Stimulated activated naive B cell treated with anti-CD40 and anti-IgM and Interleukin-4, amounts not matched to agents 10 μg/mL and 1 μg/mL and 100 μg/mL, for 72 hours (primary cell): Measurements from ENCODE around the gene CES5A.

ENCODE experiments used
- ATAC-seq, 2 donors: fragments of 150-1000 bp; cut with Tn5 transposase; replicated peaks; 2 replicates each; pipeline ENCODE4 v1.10.0; 2021; ENCODE audit warnings: moderate library complexity in 1 of 2
- DNase-seq: peaks from one replicate; pipeline ENCODE4 v3.0.0; 2021
- H3K27ac Mint-ChIP-seq: one replicate; pipeline ENCODE4 v1.8.0; 2022; ENCODE audit warnings: mild to moderate bottlenecking, mixed read lengths
- H3K27me3 Mint-ChIP-seq, 2 donors: one replicate each; pipeline ENCODE4 v1.8.0; 2022; ENCODE audit warnings: mixed read lengths in 2 of 2
- H3K36me3 Mint-ChIP-seq, 2 donors: one replicate each; pipeline ENCODE4 v1.8.0; 2022; ENCODE audit warnings: mixed read lengths in 2 of 2, mild to moderate bottlenecking in 1 of 2
- H3K4me1 Mint-ChIP-seq, 2 donors: one replicate each; pipeline ENCODE4 v1.8.0; 2022; ENCODE audit warnings: mixed read lengths in 2 of 2, mild to moderate bottlenecking in 1 of 2
- H3K4me3 Mint-ChIP-seq, 2 donors: one replicate each; pipeline ENCODE4 v1.8.0; 2022; ENCODE audit warnings: mild to moderate bottlenecking in 2 of 2, mixed read lengths in 2 of 2, moderate library complexity in 1 of 2
- H3K9me3 Mint-ChIP-seq, 2 donors: one replicate each; pipeline ENCODE4 v1.8.0; 2022; ENCODE audit warnings: mixed read lengths in 2 of 2, mild to moderate bottlenecking in 1 of 2

CES5A gene

DNA sequence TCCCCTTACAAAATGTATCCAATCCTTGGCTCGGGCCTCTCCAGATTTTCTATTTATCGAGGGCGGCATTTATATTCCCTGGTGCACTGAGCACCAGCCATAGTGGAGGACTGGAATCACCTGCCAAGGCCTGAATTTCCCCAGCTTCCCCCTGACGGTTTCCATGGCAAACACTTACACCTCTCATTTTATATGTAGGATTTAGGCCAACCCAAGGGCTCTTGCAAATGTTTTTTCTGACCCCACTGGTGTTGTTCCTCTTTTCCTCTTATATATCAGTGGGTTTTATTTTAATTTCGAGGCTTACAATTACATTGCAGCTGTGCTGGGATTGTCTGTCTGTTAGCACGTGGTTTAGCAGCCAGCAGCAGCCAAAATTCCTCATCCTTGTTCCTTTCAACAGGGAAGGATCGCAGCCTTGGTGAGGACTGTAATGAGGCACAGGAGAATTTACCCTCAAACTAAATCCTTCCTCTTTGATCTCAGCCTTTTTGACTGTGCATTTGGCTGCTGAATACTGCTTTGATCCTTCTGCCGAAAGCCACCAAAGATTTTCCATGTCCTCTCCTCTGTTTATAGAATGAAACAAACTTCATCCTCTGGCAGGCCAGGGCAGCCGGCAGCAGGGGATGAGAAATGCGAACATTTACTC lies 26.5 kb upstream of the CES5A start:
- no peaks in the 10 kb centered on the region for H3K36me3 Mint-ChIP-seq
- H3K4me1 Mint-ChIP-seq: peaks cover 2 to 8% of the 10 kb centered on the region in 2 donors
- H3K27me3 Mint-ChIP-seq: peaks cover 8% of the 10 kb centered on the region in 2 donors
- no peak for DNase-seq
- peaks cover 11 to 22% of the 10 kb centered on the region in 2 donors for H3K9me3 Mint-ChIP-seq
- H3K27ac Mint-ChIP-seq: no peak overlapping the region
- ATAC-seq: no peak
- no peak overlapping the region for H3K4me3 Mint-ChIP-seq

DNA sequence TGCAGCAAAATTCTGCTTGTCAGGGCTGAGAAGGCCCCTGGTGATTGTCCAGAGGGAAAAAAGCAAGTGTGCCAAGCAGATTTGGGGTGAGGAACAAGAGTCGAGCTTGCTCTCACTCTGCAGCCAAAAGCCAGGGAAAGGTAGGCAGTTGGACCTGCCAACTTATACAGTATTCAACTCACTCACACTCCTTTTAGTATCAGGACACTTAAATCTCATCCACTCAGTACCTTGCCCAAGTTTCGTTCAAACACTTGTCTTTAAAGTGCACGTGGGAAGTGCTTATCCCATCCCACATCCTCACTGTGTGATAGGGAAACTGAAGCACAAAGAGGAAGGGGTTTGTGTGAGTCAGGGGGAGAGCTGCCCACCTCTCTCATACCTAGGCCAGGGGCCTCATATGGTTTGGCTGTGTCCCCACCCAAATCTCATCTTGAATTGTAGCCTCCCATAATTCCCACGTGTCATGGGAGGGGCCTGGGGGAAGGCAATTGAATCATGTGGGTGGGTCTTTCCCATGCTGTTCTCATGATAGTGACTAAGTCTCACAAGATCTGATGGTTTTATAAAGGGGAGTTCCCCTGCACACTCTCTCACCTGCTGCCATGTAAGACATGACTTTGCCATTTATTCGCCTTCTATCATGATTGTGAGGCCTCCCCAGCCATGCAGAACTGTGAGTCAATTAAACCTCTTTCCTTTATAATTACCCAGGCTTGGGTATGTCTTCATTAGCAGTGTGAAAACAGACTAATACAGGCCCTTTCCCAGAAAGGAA lies 25.6 kb upstream of the CES5A start:
- Mint-ChIP-seq H3K27ac (no peak overlapping the region), H3K27me3 (peaks cover 8% of the 10 kb centered on the region in 2 donors), H3K4me3 (no peak overlapping the region), H3K4me1 (peaks cover 2 to 8% of the 10 kb centered on the region in 2 donors), H3K9me3 (peaks cover 16 to 29% of the 10 kb centered on the region in 2 donors), H3K36me3 (no peaks in the 10 kb centered on the region)
- no peak for DNase-seq
- ATAC-seq: peak; percentile 18 to 58

DNA sequence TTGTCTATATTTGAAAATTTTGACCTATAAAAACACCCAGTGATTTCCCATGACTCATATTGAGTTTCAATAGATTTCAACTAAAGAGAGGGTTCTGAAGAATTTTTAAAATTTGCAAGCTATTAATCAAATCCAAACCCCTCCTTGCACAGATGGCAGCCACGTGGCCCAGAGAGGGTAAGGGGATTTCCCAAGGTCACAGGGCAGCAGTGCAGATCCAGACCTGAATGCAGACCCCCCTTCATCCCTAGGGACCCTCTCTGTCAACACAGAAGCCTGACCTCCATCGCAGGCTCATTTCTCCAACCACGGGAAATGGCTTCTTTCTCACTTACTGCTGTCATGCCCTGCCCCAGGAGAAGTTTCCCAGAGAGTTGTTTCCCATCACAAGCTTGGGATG lies 24.7 kb upstream of the CES5A start:
- H3K4me1 Mint-ChIP-seq: peaks cover 2 to 8% of the 10 kb centered on the region in 2 donors

DNA sequence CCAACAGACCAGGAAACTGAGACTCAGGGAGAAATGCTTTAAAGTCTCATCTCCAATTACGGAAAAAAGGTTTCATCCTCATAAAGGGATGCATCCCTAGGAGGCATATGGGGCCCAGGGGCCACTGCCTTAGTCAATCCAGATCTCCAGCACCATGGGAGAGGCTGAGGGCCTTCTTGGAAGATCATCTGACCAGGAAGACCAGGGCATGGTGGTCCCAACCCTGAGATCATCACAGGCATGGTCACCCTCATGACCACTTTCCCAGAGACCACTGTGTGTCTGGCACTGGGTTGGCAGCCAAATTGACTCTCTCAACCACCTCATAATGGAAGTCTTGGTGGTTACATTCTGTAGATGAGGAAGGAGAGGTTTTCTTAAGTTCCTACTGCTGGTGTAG lies 23.4 kb upstream of the CES5A start:
- Mint-ChIP-seq H3K9me3 (peaks cover 15 to 24% of the 10 kb centered on the region in 2 donors), H3K27me3 (peaks cover 8% of the 10 kb centered on the region in 2 donors), H3K4me1 (peaks cover 2 to 8% of the 10 kb centered on the region in 2 donors), H3K36me3 (no peaks in the 10 kb centered on the region), H3K4me3 (no peak overlapping the region), H3K27ac (no peak overlapping the region)
- DNase-seq: no peak
- ATAC-seq: no peak

More for the DNA sequence above, 24.7 kb upstream of the CES5A start:
- H3K36me3 Mint-ChIP-seq: no peaks in the 10 kb centered on the region
- ATAC-seq (peak; percentile 62 to 72), DNase-seq (peak; percentile 5)
- H3K27ac Mint-ChIP-seq: peak overlapping the region; percentile 14
- peaks cover 21 to 33% of the 10 kb centered on the region in 2 donors for H3K9me3 Mint-ChIP-seq
- H3K4me3 Mint-ChIP-seq: no peak overlapping the region
- peaks cover 8% of the 10 kb centered on the region in 2 donors for H3K27me3 Mint-ChIP-seq

- no peak overlapping the region for H3K4me3 Mint-ChIP-seq
- no peak overlapping the region for H3K27ac Mint-ChIP-seq
- peaks cover 9 to 11% of the 10 kb centered on the region in 2 donors for H3K27me3 Mint-ChIP-seq
- H3K4me1 Mint-ChIP-seq: no peaks in the 10 kb centered on the region
- H3K36me3 Mint-ChIP-seq: peaks cover 0 to 3% of the 10 kb centered on the region in 2 donors
- H3K9me3 Mint-ChIP-seq: peaks cover 25 to 34% of the 10 kb centered on the region in 2 donors
- no peak for ATAC-seq
- DNase-seq: no peak
Observed at GRCh38 chr16:55892821-55893220, 17.6 kb upstream of the CES5A start.

DNA sequence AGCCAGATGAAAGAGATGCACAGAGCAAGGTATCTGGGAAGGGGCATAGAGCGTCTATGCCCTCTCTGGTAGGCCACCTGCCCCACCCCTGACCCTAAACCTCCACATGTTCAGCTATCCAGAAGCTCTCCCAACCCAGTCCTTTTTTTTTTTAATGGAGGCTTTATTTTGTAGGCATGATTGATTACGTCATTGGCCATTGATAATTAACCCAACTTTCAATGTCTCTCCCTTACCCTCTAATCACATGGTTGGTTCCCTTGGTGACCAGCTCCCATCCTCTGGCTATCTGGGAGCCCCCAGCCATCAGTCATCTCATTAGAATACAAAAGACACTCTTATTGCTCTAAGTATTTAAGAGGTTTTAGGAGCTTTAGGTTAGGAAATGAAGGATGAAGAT lies 14.3 kb upstream of the CES5A start:
- no peak overlapping the region for H3K27ac Mint-ChIP-seq
- H3K27me3 Mint-ChIP-seq: peaks cover 7 to 11% of the 10 kb centered on the region in 2 donors
- no peaks in the 10 kb centered on the region for H3K4me1 Mint-ChIP-seq
- ATAC-seq: no peak
- H3K9me3 Mint-ChIP-seq: peaks cover 9 to 25% of the 10 kb centered on the region in 2 donors
- H3K4me3 Mint-ChIP-seq: no peak overlapping the region
- peaks cover 0 to 3% of the 10 kb centered on the region in 2 donors for H3K36me3 Mint-ChIP-seq
- DNase-seq: no peak

DNA sequence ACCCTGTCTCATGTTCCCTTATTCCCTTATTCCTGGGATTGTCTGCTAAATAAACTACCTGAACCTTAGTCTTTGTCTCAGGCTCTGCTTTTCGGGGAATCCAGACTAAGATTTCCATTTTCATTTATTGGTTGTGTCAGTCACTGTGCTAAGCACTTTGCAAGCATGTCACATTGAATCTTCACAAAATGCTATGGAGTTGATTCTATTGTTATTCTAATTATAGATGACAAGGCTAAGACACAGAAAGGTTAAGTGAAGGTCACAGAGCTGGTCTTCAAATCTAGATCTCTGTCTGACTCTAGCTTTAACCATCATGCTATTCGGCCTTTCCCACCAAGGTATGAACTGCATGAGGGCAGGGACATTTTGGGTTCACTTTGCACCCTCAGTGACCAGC lies 13.4 kb upstream of the CES5A start:
- Mint-ChIP-seq H3K36me3 (peaks cover 0 to 3% of the 10 kb centered on the region in 2 donors), H3K4me3 (no peak overlapping the region), H3K9me3 (peaks cover 9 to 26% of the 10 kb centered on the region in 2 donors), H3K4me1 (no peaks in the 10 kb centered on the region), H3K27ac (no peak overlapping the region), H3K27me3 (peaks cover 7 to 15% of the 10 kb centered on the region in 2 donors)
- ATAC-seq (no peak), DNase-seq (no peak)

GRCh38 chr16:55876854-55877253 lies 1.7 kb upstream of the CES5A start:
- ATAC-seq: no peak
- Mint-ChIP-seq H3K4me1 (no peaks in the 10 kb centered on the region), H3K4me3 (no peak overlapping the region), H3K36me3 (no peaks in the 10 kb centered on the region), H3K9me3 (peaks cover 10 to 13% of the 10 kb centered on the region in 2 donors), H3K27me3 (peaks cover 4 to 13% of the 10 kb centered on the region in 2 donors), H3K27ac (no peak overlapping the region)
- no peak for DNase-seq

DNA sequence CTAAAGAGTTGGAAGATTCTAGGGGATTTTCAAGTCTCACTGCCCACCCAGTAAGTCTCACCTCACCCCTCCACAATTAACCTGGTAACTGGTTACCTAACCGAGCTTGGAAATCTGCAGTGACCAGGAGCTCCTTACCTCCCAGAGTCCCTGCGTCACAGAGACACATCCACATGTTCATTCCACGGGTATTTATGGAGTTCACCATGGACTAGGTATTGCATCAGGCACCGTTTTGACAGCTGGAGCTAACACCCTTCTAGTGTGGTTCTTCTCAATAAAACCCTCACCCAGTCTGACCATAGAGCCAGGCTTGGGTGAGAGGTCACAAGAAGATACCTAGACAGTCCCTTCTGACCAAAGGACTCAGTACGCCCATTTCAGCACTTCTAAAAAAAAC lies 2.1 kb downstream of the CES5A start:
- ATAC-seq: no peak
- Mint-ChIP-seq H3K36me3 (no peaks in the 10 kb centered on the region), H3K27ac (no peak overlapping the region), H3K27me3 (peaks cover 6 to 9% of the 10 kb centered on the region in 2 donors), H3K9me3 (no peaks in the 10 kb centered on the region), H3K4me3 (no peak overlapping the region), H3K4me1 (no peaks in the 10 kb centered on the region)
- DNase-seq: no peak

GRCh38 chr16:55872130-55872529 lies 3.0 kb downstream of the CES5A start:
- Mint-ChIP-seq H3K4me1 (no peaks in the 10 kb centered on the region), H3K27me3 (peaks cover 6 to 9% of the 10 kb centered on the region in 2 donors), H3K9me3 (no peaks in the 10 kb centered on the region), H3K36me3 (no peaks in the 10 kb centered on the region), H3K27ac (no peak overlapping the region), H3K4me3 (no peak overlapping the region)
- DNase-seq (no peak), ATAC-seq (no peak)

DNA sequence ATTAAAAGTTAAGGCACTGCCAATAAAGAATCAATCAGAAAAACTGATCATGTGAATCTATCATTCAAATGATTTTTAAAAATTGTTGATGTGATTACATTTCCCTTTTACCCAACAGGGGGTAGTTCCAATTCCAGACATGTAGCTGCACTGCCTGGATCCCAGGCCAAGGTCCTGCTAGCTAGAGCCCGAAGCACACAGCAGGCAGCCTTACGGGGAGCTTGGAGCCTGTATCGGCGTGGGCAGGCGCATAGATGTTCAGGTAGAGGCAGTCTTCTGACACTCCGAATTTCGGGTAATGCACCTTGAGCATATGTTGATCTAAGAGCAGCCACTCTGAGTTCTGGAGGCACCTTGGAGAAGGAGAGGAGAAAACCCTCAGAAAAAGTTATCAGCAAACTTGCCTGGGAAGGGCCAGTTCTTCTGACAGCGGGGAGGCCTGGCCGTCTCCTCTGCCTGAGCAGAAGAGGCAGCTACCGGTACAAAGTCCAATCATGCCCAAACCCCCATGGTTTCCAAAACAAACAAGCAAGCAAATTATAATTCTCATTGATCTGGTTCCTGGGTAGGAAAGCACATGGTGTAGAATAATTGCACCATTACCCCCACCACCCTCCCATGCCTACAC lies 3.6 kb downstream of the CES5A start:
- H3K4me3 Mint-ChIP-seq: no peak overlapping the region
- H3K36me3 Mint-ChIP-seq: no peaks in the 10 kb centered on the region
- H3K27me3 Mint-ChIP-seq: peaks cover 6 to 9% of the 10 kb centered on the region in 2 donors
- H3K9me3 Mint-ChIP-seq: no peaks in the 10 kb centered on the region
- no peak for DNase-seq
- no peaks in the 10 kb centered on the region for H3K4me1 Mint-ChIP-seq
- H3K27ac Mint-ChIP-seq: no peak overlapping the region
- ATAC-seq: no peak

GRCh38 chr16:55868980-55869379 lies 6.2 kb downstream of the CES5A start:
- Mint-ChIP-seq H3K36me3 (no peaks in the 10 kb centered on the region), H3K4me3 (no peak overlapping the region), H3K9me3 (no peaks in the 10 kb centered on the region), H3K4me1 (no peaks in the 10 kb centered on the region), H3K27me3 (peaks cover 11 to 12% of the 10 kb centered on the region in 2 donors), H3K27ac (no peak overlapping the region)
- DNase-seq (no peak), ATAC-seq (no peak)

- Mint-ChIP-seq H3K36me3 (no peaks in the 10 kb centered on the region), H3K4me3 (no peak overlapping the region), H3K4me1 (no peaks in the 10 kb centered on the region), H3K9me3 (no peaks in the 10 kb centered on the region), H3K27ac (no peak overlapping the region), H3K27me3 (peaks cover 11 to 12% of the 10 kb centered on the region in 2 donors)
- DNase-seq (no peak), ATAC-seq (no peak)
Observed at GRCh38 chr16:55868137-55868536, 7.0 kb downstream of the CES5A start.

DNA sequence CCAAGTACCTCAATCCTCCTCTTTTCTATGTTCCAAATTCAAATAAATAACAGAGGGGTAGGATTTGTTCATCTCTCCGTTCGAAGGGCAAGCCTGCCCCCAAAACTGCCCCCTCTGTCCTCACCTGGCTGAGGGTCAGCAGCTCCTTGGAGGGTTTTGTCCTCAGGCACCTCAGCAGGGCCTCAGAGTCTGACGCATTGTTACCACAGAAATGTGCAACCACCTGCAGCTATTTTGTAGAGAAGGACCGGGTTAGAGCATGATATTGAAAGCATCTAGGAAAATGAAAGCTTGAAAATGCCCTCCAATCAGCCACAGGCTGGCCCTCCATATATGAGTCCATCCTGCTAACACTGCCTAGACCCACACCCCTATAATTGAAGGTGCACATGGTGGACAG lies 13.9 kb downstream of the CES5A start:
- Mint-ChIP-seq H3K27ac (peak overlapping the region; percentile 14), H3K4me3 (no peak overlapping the region), H3K9me3 (peaks cover 2 to 3% of the 10 kb centered on the region in 2 donors), H3K27me3 (peaks cover 11 to 18% of the 10 kb centered on the region in 2 donors), H3K36me3 (no peaks in the 10 kb centered on the region), H3K4me1 (no peaks in the 10 kb centered on the region)
- ATAC-seq (no peak), DNase-seq (no peak)
